Prostate gland (tissue), 2 donors: ENCODE measurements around the gene RBM47.
"Not testable (repeated sequence)": the region's sequence is repeated elsewhere in the genome, so short reads cannot be mapped to it uniquely, and the experiment has no call there.

Experiments used
- CTCF ChIP-seq, 4 experiments: fragments of 200-600 bp in 2 of 4; fragments of 450-650 bp in 2 of 4; sonication (generic) in 2 of 4; IDR thresholded peaks; 1 replicate in 3 of 4; 2 replicates in 1 of 4; pipeline ENCODE4 v1.5.1; 2016 to 2019; ENCODE audit warnings: antibody characterized with exemption in 4 of 4, mild to moderate bottlenecking in 2 of 4, moderate library complexity in 2 of 4
- POLR2A ChIP-seq: fragments of 450-650 bp; IDR thresholded peaks from one replicate; pipeline ENCODE4 v1.6.1; 2016; ENCODE audit warnings: antibody characterized with exemption, mild to moderate bottlenecking
- POLR2AphosphoS5 ChIP-seq: sonication (generic); formaldehyde crosslinking; IDR thresholded peaks from one replicate; pipeline ENCODE4 v1.6.1; 2017; ENCODE audit warnings: antibody characterized with exemption

- TF ChIP-seq CTCF (IDR thresholded peaks at IDR 0.05); POLR2A; POLR2AphosphoS5: not testable (repeated sequence)
These were observed 183.4 kb downstream of the RBM47 start for GRCh38 chr4:40446261-40446750.
